Caki2 (cell line): ENCODE data around the gene NLRP6. TPM values are rescaled to one million over a fixed set of nuclear protein-coding genes. Genes with fewer than 3 reads are reported as not detected.
"Not testable (repeated sequence)": the region's sequence is repeated elsewhere in the genome, so short reads cannot be mapped to it uniquely, and the experiment has no call there.

Experiments used
- DNase-seq: peaks from one replicate; pipeline ENCODE4 v3.0.0-alpha.2; 2015; ENCODE audit warnings: low read depth
- in situ Hi-C: cut with HindIII; loops from 2 replicates; pipeline ENCODE4 v1.10.0; 2016; ENCODE audit warnings: low sequenced_read_pairs, low pct_unique_long_range_greater_than_20kb, mixed read lengths
- total RNA-seq: library from RNA; depleted of rRNA; stranded (reverse); fragments of >200 nt; shearing (Covaris generic); gene quantifications from 2 replicates; pipeline ENCODE4 v1.2.3, GENCODE V29; 2014; ENCODE audit warnings: low replicate concordance; rRNA removed

NLRP6 gene
- total RNA-seq: not detected in 2 replicates

DNA sequence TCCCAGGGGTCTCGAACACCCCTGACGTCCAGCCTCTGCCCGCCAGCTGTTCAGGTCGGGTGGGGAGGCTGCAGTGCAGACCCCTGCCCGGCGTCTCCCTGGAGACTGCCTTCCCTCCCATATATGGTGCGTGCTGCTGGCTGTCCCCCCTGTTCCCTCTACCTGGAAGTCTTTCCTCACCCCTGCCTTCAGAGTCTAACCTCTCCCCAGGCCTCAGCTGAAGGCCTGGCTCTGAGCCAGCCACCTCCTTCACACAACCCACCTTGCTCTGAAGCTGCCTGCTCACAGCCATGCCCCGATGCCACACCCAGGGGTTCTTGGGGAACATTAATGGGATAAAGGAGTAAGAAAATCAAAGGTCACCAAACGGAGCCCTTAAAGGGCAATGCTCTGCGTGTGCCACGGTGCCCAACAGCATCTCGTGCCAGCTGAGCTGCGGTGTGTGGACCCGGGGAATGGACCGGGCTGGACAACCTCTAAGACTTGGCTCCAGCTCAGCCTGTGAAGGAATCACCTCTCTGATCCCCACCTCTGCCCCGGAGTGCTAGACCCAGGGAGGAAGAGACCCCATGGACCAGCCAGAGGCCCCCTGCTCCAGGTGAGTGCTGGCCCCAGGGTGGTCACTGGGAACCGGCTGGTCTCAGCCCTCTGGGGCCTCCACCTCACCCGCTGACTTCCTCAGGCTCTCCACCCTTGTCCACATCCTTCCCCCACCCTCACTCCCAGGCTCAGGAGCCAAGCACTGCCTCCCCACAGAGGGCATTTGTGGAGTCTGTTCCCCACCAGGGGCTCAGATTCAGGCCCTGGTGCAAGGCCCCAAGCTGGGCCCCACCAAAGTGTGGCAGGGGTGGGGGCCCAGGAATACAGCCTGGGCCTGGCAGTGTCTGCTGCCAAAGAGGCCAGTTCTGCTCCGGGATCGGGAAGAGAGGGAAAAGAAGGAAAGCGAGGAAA lies at the start of gene NLRP6:
Gene NLRP6, plus strand, starts transcription at position 407 of the 951 bp plus-strand sequence. Its CDS starts 163 bp downstream, at position 570.
- DNase-seq: no peak
- in situ Hi-C loops: no loop called here

DNA sequence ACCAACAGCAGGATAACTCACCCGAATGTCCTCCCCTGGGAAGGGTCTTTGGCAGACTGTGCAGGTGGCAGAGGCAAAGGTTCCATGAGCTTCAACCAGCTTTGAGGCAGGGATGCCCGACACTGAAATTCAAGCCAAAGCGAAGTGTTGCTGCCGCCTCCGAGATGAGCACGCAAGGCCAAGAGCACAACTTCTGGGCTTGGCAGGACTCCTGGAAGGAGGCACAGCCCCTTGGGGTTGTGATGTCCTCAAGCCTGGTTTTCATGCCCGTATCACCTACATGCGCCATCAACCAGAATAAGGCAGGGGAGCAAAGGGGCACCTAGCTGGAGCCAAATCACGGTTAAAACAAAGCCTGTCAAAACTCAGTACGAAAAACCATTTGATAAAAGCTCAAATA lies 47.8 kb upstream of the NLRP6 start:
- in situ Hi-C loops: no loop called here
- DNase-seq: no peak

DNA sequence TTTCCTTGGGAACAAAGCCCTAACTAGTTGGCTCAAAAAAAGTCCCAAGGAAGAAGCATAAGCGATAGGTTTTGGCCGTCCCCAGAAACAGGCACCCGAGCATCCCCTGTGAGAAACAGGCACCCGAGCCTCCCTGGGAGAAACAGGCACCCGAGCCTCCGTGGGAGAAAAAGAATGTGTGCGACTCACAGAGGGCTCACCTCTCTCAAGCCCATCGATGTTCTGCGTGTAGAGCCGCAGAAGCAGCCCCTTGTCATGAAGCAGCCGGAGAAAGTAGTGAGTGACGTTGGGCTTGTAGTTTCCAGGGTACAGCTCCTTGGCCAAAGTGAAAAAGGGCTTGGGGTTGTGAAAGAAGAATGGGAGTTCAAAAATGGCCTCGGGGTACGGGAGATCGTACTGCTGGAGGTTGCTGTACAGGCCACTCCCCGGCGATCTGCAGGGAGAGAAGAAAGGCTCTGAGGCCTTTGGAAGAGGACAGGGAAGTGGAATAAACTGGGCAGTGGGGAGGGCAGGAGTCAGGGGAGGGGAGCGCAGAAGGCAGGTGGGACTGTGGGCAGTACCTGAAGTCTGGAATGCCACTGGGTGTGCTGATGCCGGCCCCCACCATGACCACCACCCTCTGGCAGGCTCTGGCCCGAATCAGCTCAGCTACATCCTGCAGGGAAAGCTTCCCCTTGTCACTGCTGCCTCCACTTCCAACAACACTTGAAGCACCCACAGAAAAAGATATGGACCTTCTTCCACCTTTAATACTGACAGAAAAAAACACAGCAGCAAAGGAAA lies 45.2 kb upstream of the NLRP6 start:
- DNase-seq: no peak
- in situ Hi-C loops: no loop called here

DNA sequence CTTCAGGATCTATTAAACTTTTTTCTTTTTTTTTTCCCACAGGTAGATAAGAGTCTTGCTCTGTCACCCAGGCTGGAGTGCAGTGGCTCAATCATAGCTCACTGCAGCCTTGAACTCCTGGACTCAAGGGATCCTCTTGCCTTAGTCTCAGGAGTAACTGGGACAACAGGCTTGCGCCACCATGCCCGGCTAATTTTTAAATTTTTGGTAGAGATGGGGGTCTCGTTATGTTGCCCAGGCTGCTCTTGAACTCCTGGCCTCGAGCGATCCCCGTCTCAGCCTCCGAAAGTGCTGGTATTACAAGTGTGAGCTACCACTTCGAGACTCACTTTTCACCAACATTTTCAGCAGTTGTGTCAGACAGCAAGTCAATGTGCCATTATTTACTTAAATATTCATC lies 43.0 kb upstream of the NLRP6 start:
- DNase-seq: no peak
- in situ Hi-C loops: no loop called here

DNA sequence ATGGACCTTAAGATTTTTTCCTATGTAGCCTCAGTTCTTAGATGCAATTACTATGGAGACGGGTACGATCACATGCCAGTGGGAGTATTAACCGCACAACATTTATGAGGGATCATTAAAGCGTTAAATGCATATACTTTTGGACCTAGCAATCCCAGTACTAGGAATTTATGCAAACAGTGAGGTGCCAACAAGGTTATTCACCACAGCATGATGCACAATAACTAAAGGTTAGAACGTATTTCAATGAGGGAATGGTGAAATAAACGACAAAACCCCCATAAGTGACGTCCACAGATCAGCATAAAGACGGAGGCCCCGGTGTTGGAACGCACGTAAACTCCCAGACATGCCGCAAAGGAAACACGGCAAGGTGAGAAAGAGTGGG lies 42.6 kb upstream of the NLRP6 start:
- in situ Hi-C loops: no loop called here
- no peak for DNase-seq

DNA sequence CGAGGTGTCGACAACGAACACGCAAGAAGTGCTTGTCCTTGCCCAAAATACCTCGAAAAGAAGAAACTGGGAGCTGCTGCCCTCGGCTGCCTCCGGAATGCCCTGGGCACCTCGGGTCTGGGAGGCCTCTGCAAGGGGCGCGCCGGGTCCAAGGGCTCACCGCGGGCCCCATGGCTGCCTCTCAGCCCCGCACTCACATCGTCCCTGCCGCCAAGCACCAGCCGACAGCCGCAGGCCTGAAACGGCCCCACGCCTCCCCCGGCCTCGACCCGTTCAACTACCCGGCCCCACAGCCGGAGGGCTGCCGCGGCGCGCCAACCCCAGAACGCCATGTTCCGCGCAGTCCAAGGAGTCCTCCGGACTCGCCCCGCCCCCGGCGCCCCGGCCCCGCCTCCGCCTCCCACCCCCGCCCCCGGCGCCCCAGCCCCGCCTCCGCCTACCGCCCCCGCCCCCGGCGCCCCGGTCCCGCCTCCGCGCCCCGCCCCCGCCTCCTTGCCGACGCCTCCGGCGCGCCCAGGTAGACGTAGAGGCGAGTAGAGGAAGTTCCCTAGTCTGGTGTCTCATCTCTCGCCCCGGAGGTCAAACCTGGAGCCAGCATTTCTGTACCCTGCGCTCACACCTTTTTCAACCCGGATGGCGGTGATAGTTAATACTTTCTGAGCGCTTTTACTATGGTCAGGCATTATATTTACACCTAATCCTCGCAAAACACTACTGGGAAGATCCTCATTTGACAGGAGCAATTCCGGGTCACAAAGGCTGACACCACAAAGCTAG lies 42.0 kb upstream of the NLRP6 start, which contains the start of gene SIRT3:
Gene SIRT3, minus strand, starts transcription at position 346 of the 777 bp plus-strand sequence. Its CDS starts 14 bp downstream, at position 332.
- peak; percentile 64 for DNase-seq
- in situ Hi-C loops: no loop called here

DNA sequence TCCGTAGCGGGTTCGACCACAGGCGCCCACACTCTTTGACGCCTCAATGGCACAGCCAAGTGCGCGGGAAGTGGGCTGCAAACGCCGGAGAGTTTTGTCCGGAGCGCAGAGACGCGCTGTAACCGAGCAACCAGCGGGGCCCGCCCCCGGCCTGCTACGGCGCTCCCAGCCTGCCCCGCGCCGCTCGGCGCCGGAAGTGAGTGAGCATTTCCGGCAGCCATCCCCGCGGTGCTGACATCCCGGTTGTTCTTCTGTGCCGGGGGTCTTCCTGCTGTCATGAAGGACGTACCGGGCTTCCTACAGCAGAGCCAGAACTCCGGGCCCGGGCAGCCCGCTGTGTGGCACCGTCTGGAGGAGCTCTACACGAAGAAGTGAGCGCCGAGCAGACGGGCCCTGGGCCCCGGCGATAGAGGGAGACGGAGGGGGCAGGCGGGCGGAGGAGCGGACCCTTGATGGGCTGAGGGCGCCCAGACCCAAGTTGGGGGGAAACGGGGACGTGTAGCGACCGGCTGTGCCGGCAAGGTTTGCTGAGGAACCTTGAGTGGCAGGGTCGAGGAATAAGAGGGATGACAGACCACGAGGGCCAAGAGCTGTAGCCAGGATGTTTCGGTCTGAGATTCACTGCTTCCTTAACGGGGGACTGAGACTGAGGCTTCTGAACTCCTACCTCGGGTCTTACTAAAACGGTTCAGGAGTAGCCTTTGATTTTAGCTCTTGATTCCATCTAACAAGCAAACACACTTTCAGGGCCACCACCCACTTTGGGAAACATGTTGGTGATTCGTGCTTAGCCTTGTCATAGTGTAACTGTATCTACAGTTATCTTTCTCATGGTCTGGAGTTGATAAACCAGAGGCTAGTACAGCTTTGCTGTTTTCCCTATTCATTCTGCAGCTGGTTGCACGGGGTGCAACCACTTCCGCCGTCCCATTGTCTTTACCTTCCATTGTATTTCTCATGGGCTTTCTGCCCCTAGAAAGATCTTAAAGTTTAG lies 41.1 kb upstream of the NLRP6 start, which contains the start of gene PSMD13:
Gene PSMD13, plus strand, starts transcription at position 203 of the 994 bp plus-strand sequence. Its CDS starts 74 bp downstream, at position 277.
- no peak for DNase-seq
- in situ Hi-C loops: no loop called here

DNA sequence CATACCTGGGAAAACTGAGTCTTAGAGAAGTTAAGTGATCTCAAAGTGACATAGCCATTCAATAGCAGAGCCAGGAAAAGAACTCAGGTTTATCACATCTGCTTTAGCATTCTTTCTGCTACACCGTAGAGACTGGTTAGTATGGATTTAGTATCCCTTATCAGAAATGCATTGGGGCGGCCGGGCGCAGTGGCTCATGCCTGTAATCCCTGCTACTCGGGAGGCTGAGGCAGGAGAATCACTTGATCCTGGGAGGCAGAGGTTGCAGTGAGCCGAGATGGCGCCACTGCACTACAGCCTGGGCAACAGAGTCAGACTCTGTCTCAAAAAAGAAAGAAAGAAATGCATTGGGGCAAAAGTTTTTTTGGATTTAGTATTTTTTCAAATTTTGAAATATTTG lies 39.9 kb upstream of the NLRP6 start:
- in situ Hi-C loops, DNase-seq: not testable (repeated sequence)

DNA sequence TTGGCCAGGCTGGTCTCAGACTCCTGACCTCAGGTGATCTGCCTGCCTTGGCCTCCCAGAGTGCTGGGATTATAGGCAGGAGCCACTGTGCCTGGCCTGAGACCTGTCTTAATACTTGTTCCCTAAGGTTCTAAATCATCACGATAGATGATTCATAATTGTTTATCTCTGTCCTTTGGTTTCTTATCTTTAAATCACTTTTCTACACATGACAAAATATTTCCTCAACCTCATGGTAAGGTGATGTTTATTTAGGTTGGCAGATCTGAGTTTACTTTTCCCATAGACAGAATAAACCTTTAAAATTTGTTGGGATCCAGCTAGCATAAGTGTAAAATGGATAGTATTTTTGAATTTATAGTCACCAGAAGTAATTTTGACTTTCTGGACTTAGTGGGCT lies 37.9 kb upstream of the NLRP6 start:
- in situ Hi-C loops: no loop called here
- DNase-seq: no peak

DNA sequence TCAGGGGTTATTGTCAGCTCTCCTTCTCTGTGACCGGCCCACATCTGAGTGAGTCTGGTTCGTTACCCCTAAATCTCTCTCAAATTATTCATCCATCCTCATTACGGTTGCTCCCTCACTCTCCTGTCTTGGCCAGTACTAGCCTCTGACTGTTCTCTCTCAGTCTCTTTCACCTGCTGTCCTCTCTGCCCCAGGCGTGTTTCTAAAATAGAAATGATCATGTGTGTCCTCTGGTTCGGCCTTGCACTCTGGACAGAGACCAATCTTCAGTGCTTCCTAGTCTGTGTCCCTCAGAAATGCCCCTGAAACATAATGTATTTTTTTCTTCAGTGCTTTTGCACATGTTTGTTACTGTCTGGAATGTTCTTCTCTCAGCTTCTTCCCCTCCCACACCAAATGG lies 36.6 kb upstream of the NLRP6 start:
- no peak for DNase-seq
- in situ Hi-C loops: no loop called here

DNA sequence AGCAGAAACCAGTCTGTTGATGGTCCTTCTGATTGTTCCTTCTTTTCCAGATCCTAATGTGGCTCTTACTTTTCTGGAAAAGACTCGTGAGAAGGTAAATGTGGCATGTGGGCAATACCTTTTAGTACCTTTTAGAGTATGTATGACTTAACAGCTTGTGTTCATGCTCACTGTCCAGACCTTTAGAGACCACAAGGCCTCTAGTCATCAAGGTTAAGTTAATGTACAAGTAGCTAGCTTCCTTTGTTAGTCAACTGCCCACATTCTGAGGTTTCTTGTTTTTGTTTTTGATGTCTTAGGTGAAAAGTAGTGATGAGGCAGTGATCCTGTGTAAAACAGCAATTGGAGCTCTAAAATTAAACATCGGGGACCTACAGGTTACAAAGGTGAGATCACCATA lies 33.8 kb upstream of the NLRP6 start:
- in situ Hi-C loops: no loop called here
- no peak for DNase-seq

DNA sequence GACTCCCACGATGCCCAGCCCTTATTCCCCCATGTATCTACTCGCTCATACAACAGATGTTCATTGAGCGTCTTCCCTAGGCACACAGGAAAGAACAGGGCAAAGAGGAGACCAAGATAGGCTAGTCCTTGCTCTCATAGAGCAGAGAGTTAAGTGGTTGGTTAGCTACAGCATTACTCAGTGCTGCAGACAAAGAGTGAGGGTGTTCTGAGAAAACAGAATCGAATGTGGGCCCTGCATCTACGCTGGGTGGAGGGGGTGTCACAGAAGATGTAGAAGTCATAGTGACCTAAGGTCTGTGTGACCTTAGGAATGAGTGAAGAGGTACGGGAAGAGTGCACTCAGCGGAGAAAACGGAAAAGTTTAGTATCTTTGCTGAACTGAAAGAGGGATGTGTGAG lies 29.1 kb upstream of the NLRP6 start:
- in situ Hi-C loops: no loop called here
- DNase-seq: no peak

DNA sequence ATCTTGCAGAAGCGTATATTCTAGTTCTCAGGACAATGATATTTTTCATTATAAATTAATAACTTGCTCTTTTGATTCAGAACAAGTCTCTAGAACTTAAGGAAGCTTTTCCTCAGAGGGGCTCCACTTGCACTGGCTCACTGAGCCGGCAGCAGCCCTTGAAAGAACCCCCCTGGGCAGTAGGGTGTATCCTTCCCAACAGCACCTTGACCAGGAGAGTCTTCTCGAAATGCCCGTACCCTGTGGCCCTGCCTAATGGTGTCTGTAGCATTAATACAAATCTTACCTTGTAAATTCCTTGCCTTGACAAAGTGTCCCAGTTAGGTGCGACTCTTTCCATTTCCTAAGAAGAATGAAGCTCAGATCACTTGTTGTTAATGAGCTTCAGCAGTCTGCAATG lies 27.9 kb upstream of the NLRP6 start:
- in situ Hi-C loops: no loop called here
- DNase-seq: no peak

DNA sequence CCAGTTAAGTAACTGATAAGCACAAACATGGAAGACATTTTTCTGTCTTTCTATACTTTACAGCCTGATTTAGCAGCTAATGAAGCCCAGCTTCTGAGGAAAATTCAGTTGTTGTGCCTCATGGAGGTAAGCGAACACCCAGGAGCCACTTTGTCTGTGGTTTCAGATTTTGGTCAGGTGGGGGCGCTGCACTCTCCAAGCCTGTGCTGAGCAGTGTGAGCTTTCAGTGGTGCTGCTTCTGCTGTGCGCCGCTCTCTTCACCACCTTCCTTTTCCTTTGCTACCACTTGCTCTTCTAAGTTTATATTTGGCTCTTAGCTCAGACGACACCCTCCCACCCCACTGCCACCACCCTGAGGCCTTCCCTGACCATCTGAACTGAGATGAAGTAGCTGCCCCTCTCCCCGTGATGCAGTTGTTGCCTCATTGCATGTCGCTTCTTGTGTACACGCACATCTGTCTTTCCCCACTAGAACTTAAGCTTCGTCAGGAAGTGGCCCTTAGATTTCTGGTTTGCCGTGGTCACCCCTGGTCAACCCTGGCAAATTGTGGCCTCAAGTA lies 27.4 kb upstream of the NLRP6 start:
- no peak for DNase-seq
- in situ Hi-C loops: no loop called here

DNA sequence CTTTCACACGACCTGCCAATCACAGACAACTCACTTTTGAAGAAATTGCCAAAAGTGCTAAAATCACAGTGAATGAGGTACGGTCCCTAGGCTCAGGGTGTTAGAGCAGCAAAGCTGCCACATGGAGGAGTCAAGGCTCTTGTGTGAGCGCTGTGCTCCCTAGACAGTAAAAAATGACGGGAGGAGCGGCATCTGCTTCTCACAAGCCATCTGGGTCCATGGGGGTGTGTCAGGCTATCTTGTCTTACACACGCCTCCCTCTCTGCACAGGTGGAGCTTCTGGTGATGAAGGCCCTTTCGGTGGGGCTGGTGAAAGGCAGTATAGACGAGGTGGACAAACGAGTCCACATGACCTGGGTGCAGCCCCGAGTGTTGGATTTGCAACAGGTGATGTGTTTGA lies 26.7 kb upstream of the NLRP6 start:
- DNase-seq: no peak
- in situ Hi-C loops: no loop called here

DNA sequence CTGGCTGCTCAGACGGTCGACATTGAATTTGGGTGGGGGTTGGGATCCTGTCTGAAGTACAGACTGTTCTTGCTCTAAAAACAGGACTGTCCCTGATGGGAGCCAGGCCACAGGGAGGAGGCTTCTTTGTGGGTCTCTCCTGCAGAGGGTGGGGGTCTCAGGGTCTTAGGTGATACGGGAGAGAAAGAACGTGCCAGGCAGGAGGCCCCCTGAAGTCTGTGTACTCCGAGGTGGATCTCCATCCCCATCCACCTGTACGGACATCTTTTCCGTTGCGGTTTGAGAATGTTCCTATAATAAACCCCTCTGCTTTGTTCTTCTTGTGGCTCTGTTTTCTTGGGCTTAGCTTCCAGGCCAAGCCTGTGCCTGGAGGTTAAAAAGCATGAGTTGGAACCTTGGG lies 25.5 kb upstream of the NLRP6 start:
- DNase-seq: no peak
- in situ Hi-C loops: no loop called here
